COR-L47 (cell line): Measurements from ENCODE around the gene PACS2.

Experiments
- DNase-seq: peaks from one replicate; lab custom pipeline; 2025; lab: John Stamatoyannopoulos, UW

The PACS2 gene

GRCh38 chr14:105440992-105441391 is 126.4 kb downstream of the PACS2 start:
- DNase-seq = no peak

- DNase-seq = no peak
Measured at GRCh38 chr14:105442125-105442524, 127.6 kb downstream of the PACS2 start.

- DNase-seq = no peak
Measured at GRCh38 chr14:105442834-105443233, 128.3 kb downstream of the PACS2 start.

GRCh38 chr14:105444859-105445258 is 130.3 kb downstream of the PACS2 start:
- DNase-seq = no peak

- DNase-seq = no peak
Measured at GRCh38 chr14:105445290-105445689, 130.7 kb downstream of the PACS2 start.

GRCh38 chr14:105445901-105446845 is 131.6 kb downstream of the PACS2 start:
- no peak for DNase-seq

- DNase-seq = no peak
Measured at GRCh38 chr14:105446971-105447370, 132.4 kb downstream of the PACS2 start.
